Upper lobe of left lung (tissue), 4 donors: ENCODE measurements around the gene DAD1.

Experiments
- EP300 ChIP-seq, 4 donors: sonication (generic); formaldehyde crosslinking; IDR thresholded peaks; one replicate each; pipeline ENCODE4 v1.5.1; 2017; ENCODE audit warnings: antibody characterized with exemption in 4 of 4, control low read depth in 2 of 4
- POLR2A ChIP-seq, 4 donors: fragments of 450-650 bp; IDR thresholded peaks; one replicate each; pipeline ENCODE4 v1.5.1; 2016 to 2017; ENCODE audit warnings: antibody characterized with exemption in 4 of 4, mild to moderate bottlenecking in 2 of 4
- POLR2AphosphoS5 ChIP-seq, 2 donors: sonication (generic); formaldehyde crosslinking; IDR thresholded peaks; one replicate each; pipeline ENCODE4 v1.5.1; 2017; ENCODE audit warnings: antibody characterized with exemption in 2 of 2
- TF ChIP-seq, protein P1 (sequence below), 6 experiments: fragments of 450-650 bp in 4 of 6; fragments of 200-600 bp in 2 of 6; sonication (generic) in 2 of 6; IDR thresholded peaks; one replicate each; pipeline ENCODE4 v1.5.1; 2016 to 2019; ENCODE audit warnings: antibody characterized with exemption in 6 of 6

DNA sequence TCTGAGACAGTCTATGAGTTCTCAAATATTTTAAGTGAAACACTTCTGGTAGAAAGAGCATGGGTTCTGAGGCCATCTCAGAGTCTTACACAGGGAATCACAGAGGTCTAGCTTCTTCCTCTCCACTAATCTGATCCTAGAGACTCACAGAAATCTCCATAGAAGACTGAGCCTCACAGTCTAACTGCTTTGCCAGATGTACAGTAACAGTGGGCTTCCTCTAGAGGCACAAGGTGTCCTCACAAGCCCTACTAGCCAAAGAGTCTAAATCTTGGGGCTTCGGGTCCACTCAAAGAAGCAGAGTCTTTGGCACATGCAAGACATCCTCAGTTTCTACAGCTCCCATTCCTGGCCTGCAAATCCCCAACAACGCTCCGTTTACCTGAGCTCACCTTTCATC is 41.0 kb upstream of the DAD1 start:
- TF ChIP-seq, protein P1, sequence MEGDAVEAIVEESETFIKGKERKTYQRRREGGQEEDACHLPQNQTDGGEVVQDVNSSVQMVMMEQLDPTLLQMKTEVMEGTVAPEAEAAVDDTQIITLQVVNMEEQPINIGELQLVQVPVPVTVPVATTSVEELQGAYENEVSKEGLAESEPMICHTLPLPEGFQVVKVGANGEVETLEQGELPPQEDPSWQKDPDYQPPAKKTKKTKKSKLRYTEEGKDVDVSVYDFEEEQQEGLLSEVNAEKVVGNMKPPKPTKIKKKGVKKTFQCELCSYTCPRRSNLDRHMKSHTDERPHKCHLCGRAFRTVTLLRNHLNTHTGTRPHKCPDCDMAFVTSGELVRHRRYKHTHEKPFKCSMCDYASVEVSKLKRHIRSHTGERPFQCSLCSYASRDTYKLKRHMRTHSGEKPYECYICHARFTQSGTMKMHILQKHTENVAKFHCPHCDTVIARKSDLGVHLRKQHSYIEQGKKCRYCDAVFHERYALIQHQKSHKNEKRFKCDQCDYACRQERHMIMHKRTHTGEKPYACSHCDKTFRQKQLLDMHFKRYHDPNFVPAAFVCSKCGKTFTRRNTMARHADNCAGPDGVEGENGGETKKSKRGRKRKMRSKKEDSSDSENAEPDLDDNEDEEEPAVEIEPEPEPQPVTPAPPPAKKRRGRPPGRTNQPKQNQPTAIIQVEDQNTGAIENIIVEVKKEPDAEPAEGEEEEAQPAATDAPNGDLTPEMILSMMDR (IDR thresholded peaks at IDR 0.05): no peak
- TF ChIP-seq POLR2AphosphoS5 (IDR thresholded peaks at IDR 0.05) (no peak), POLR2A (IDR thresholded peaks at IDR 0.05) (no peak), EP300 (IDR thresholded peaks at IDR 0.05) (no peak)
